SU-DHL-6 (cell line): ENCODE measurements around the gene ZDHHC13.

ENCODE experiments used
- H2AFZ ChIP-seq: fragments of 200-600 bp; sonication (generic); 2 replicates; pipeline ENCODE4 v1.6.1; 2014; ENCODE audit warnings: low read depth, mild to moderate bottlenecking, moderate library complexity, mixed read lengths, antibody characterized with exemption, low read length; ENCODE audit not compliant: severe bottlenecking
- H3F3A ChIP-seq: fragments of 200-600 bp; shearing (Covaris generic); 2 replicates; pipeline ENCODE4 v1.6.0; 2016; ENCODE audit warnings: antibody characterized with exemption, mild to moderate bottlenecking; ENCODE audit not compliant: insufficient read depth
- H3K27ac ChIP-seq: fragments of 200-600 bp; sonication (generic); 2 replicates; pipeline ENCODE4 v1.5.1; 2016; ENCODE audit warnings: low read depth, mild to moderate bottlenecking, low read length, moderate library complexity, mixed read lengths
- H3K27me3 ChIP-seq: fragments of 200-600 bp; sonication (generic), shearing (Covaris generic); 2 replicates; pipeline ENCODE4 v1.6.0; 2014; ENCODE audit warnings: mild to moderate bottlenecking, low read length
- H3K36me3 ChIP-seq: fragments of 200-600 bp; sonication (generic); 2 replicates; pipeline ENCODE4 v1.6.1; 2014; ENCODE audit warnings: mild to moderate bottlenecking, low read length, mixed read lengths
- H3K4me2 ChIP-seq: fragments of 300-600, 200-600 bp; shearing (Covaris generic), sonication (generic); 2 replicates; pipeline ENCODE4 v1.6.0; 2014; ENCODE audit warnings: low read length, low read depth, mild to moderate bottlenecking; ENCODE audit not compliant: poor library complexity, severe bottlenecking
- H3K4me3 ChIP-seq: fragments of 200-600 bp; sonication (generic); 2 replicates; pipeline ENCODE4 v1.5.1; 2014; ENCODE audit warnings: antibody characterized with exemption, low read length, mild to moderate bottlenecking, mixed read lengths; ENCODE audit not compliant: insufficient read depth, poor library complexity, severe bottlenecking
- H3K79me2 ChIP-seq: fragments of 200-600 bp; sonication (generic); 2 replicates; pipeline ENCODE4 v1.6.1; 2014; ENCODE audit warnings: mild to moderate bottlenecking, low read length, moderate library complexity; ENCODE audit not compliant: insufficient read depth
- H3K9ac ChIP-seq: fragments of 200-600 bp; sonication (generic); 2 replicates; pipeline ENCODE4 v1.7.0; 2014; ENCODE audit warnings: mild to moderate bottlenecking, low read length
- H3K9me2 ChIP-seq: fragments of 200-600 bp; sonication (generic); replicated peaks from 2 replicates; pipeline ENCODE4 v1.6.1; 2014; ENCODE audit warnings: low read length; ENCODE audit not compliant: insufficient read depth
- H3K9me3 ChIP-seq: fragments of 200-600 bp; sonication (generic); 2 replicates; pipeline ENCODE4 v1.6.1; 2014; ENCODE audit warnings: low read length, mixed read lengths; ENCODE audit not compliant: insufficient read depth
- H4K20me1 ChIP-seq: fragments of 200-600 bp; sonication (generic); 2 replicates; pipeline ENCODE4 v1.6.1; 2014; ENCODE audit warnings: low read depth, mild to moderate bottlenecking, antibody characterized with exemption, low read length, moderate library complexity, mixed read lengths
- CTCF ChIP-seq: fragments of 200-600 bp; sonication (generic); IDR thresholded peaks from one replicate; pipeline ENCODE4 v1.5.1; 2017; ENCODE audit warnings: antibody characterized with exemption, mild to moderate bottlenecking, low read length, moderate library complexity; ENCODE audit not compliant: insufficient read depth, poor library complexity, severe bottlenecking
- EZH2phosphoT487 ChIP-seq: fragments of 200-600 bp; sonication (generic), shearing (Covaris generic); conservative IDR thresholded peaks from 2 replicates; pipeline ENCODE4 v1.6.1; 2018; ENCODE audit warnings: mild to moderate bottlenecking, antibody characterized with exemption, low read length, moderate library complexity, mixed read lengths

Gene ZDHHC13

GRCh38 chr11:19225581-19225980, 108.6 kb downstream of the ZDHHC13 start:
- peaks cover 69% of the 10 kb centered on the region for H3K36me3 ChIP-seq
- TF ChIP-seq EZH2phosphoT487 = no peak
- no peak for TF ChIP-seq CTCF

More at GRCh38 chr11:19225581-19225980, 108.6 kb downstream of the ZDHHC13 start:
- Histone ChIP-seq H3K4me2 (no peak overlapping the region), H3K9me3 (no peaks in the 10 kb centered on the region), H3K4me3 (no peak overlapping the region), H2AFZ (no peak overlapping the region), H3K27ac (no peak overlapping the region), H3F3A (peaks cover 33% of the 10 kb centered on the region), H3K27me3 (no peaks in the 10 kb centered on the region), H4K20me1 (no peaks in the 10 kb centered on the region), H3K9ac (no peak overlapping the region), H3K79me2 (no peaks in the 10 kb centered on the region), H3K9me2 (no peaks in the 10 kb centered on the region)
